Epithelial cell of alveolus of lung (primary cell): ENCODE data around the gene OR2B3. TPM values are rescaled to one million over a fixed set of nuclear protein-coding genes. Genes with fewer than 3 reads are reported as not detected.

Experiments
- total RNA-seq: library from RNA; depleted of rRNA; stranded (reverse); fragments of >200 nt; gene quantifications from 2 replicates; pipeline ENCODE4 v1.2.1, GENCODE V29; 2015

The OR2B3 gene, protein sequence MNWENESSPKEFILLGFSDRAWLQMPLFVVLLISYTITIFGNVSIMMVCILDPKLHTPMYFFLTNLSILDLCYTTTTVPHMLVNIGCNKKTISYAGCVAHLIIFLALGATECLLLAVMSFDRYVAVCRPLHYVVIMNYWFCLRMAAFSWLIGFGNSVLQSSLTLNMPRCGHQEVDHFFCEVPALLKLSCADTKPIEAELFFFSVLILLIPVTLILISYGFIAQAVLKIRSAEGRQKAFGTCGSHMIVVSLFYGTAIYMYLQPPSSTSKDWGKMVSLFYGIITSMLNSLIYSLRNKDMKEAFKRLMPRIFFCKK
- not detected in 2 replicates for total RNA-seq

DNA sequence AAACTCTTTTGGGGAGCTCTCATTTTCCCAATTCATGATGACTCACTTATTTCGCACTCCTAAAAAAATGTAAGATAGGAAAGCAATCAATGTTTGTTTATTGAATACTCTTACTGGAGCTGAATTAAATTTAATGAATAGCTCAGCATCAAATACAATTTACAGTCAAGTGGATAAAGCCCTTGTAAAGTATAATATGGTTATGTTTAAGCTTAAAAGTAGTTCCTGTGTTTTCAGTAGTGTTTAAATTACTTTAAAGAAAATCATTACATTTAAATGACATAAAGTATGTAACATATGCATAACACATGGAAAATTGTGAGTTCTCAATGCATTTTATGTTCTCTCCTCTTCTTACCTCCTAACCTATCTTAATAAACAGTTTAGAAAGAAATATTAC is at the start of gene OR2B3:
Gene OR2B3 (minus strand): TSS at position 101 of the 400 bp plus-strand sequence. CDS start 65 bp downstream, at position 36.

DNA sequence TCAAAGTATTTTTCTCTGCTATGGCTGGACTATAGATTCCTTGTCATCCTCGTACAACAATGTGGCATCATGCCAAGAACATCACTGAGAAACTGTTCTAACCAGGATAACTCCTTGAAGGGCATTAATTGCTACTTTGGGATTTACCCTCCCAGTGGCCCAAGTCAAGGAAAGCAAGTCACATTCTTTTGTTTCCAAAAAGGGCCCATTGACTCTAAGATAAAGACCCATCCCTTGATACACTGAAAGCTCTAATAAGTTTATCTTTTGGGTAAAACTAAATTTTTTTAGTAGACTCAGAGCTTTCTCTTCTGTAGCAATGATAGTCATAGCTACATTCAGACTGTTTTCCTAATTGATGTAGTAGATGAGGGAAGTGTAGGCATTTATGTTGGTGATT is 20.6 kb upstream of the OR2B3 start, which contains the start of gene OR2J3:
Gene OR2J3 (plus strand): TSS at position 301 of the 400 bp plus-strand sequence. CDS start 3,833 bp downstream, outside the sequence.

DNA sequence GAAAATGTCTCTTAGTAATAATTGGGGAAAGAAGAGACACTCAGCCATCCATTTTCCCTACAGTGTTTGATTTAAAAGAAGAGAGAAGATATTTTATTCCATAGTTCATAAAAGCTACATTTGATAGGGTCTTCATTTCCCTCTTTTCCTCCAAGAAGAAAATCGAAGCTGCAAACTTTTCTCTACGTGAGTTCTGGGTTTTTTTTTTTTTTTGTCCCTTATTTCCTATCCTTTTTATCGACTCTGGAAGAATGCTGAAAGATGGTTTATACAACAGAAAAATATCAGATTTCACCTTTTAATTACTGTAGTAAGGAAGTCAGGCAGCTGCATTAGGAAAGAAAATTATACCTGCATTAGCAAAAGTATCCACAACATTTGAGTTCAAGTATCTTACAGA is 12.1 kb upstream of the OR2B3 start, which contains the start of gene OR2J1:
Gene OR2J1 (plus strand): TSS at position 301 of the 400 bp plus-strand sequence. CDS start 1,453 bp downstream, outside the sequence.

DNA sequence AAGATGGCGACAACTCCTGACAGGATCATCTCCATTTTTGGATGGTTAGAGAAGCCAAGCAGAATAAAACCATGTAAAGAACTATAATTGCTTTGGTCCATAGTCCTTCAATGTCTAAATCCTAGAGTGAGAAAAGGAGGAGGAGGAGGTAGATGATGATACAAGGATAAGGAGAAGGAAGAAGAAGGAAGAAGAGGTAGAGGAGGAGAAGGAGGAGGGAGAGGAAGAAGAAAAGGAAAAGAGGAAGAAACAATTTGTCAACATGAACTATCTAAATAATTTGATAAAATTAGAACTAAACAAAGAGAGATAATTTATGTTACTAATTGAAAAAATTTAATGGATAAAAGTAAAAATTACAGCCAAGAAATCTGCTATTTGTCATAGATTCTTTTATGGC is 42.0 kb downstream of the OR2B3 start, which contains the start of gene OR2W1:
Gene OR2W1 (minus strand): TSS at position 101 of the 400 bp plus-strand sequence. CDS start 0 bp downstream, at position 101.

Other genes starting within 250 kb of the OR2B3 start
- 51.5 and 56.0 TPM in 2 replicates for gene TRIM27, start 163.3 kb downstream of the OR2B3 start, total RNA-seq
- 1.4 and 2.2 TPM in 2 replicates for gene ZNF311, start 82.0 kb downstream of the OR2B3 start, total RNA-seq
- gene OR2W1, start 42.1 kb downstream of the OR2B3 start, total RNA-seq, result not detected in 2 replicates
- gene OR2J1, start 12.2 kb upstream of the OR2B3 start, total RNA-seq, result not detected in 2 replicates
- not detected in 2 replicates for gene OR2J3, start 20.7 kb upstream of the OR2B3 start, total RNA-seq
- not detected in 2 replicates for gene OR2J2, start 83.6 kb upstream of the OR2B3 start, total RNA-seq
- gene OR14J1, start 214.4 kb upstream of the OR2B3 start, total RNA-seq, result not detected in 2 replicates